ENCODE results near the gene WRNIP1. TPM values are rescaled to one million over a fixed set of nuclear protein-coding genes. Genes with fewer than 3 reads are reported as not detected.

WRNIP1 gene
- total and polyA plus RNA-seq, 10 of the 15 experiments (the other 5 are each of a cell fraction or from before 2014, with no cell fraction given) = 9.3 to 30.5 (median 24.3) TPM

DNA sequence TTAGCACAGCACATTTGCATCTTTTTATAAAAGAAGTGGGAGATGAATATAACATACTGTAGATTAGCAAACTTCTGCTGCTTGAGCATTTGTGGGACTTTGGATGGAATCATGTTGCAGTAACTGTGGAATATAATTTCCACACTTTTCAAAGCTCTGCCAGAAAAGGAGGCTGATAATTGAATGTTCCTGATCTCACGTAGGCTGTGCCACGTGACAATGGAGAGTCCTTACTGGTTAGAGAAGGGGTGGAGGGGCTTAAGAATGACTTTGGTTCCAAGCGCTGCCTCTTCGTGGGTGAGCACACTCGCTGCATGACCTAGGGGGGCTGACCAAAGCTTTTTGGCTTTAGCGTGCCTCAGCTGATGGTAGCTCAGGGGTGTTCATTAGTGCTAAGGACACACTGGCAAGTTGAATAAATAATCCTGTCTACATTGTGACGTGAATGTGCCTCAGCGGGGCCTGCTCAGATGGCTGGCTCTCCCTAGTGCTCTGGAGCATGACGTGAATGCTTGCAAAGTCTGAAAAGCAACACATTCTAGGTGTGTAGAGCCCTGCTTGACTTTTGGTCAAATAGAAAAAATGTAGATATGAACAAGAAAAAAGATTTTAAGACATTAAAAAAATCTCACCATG is 15.0 kb downstream of the WRNIP1 start:
- ChIA-PET RAD21 (ENCODE audit: unreplicated experiment) (interaction anchor here (1.3 kb wide), 1 partner anchor 12 kb away, joined by 3 read pairs; no protein-coding TSS in a partner anchor), SMC1A (ENCODE audit: uncharacterized antibody, unreplicated experiment) (interaction anchor here (0.6 to 2.6 kb wide), 2 partner anchors 11 to 1043 kb away, joined by 4 to 9 read pairs; no protein-coding TSS in a partner anchor), POLR2A (no interaction called here), CTCF (interaction anchor here (0.8 to 1.8 kb wide), 5 partner anchors 10 to 131 kb away, joined by 3 to 5 read pairs (median 4); partner anchors contain the start of gene WRNIP1)
- Histone ChIP-seq H4K20me1 (ENCODE audit: control insufficient read depth, insufficient read depth) (peaks cover 7% of the 10 kb centered on the region), H3K9me3 (replicated peaks; ENCODE audit: control insufficient read depth, insufficient read depth, low read length) (no peaks in the 10 kb centered on the region), H3K27ac (ENCODE audit: control insufficient read depth, insufficient read depth) (no peak overlapping the region), H3K4me2 (ENCODE audit: control insufficient read depth, insufficient read depth) (no peak overlapping the region), H3K9ac (ENCODE audit: control insufficient read depth, insufficient read depth, low read length) (no peak overlapping the region), H2AFZ (ENCODE audit: control insufficient read depth, low read depth, low read length) (no peak overlapping the region), H3K4me1 (ENCODE audit: control insufficient read depth, insufficient read depth, low read length) (no peaks in the 10 kb centered on the region), H3K4me3 (no peak overlapping the region), H3K27me3 (replicated peaks in 1 of 2; ENCODE audit: control insufficient read depth in 2 of 2, insufficient read depth in 2 of 2, low read length in 1 of 2) (no peaks in the 10 kb centered on the region), H3K79me2 (ENCODE audit: control insufficient read depth, insufficient read depth, low read length) (peaks cover 6% of the 10 kb centered on the region), H3K36me3 (ENCODE audit: control insufficient read depth in 2 of 2, insufficient read depth in 2 of 2, low read length in 1 of 2) (peaks cover 24 to 29% of the 10 kb centered on the region in 2 experiments)
- BruUV-seq (replicated peaks) = no TSS peak
- no peak for ATAC-seq
- in situ Hi-C loops (cut with MboI) = no loop called here
- intact Hi-C loops (cut with micrococcal nuclease; ENCODE audit: unreplicated experiment) = no loop called here
- no peak for FAIRE-seq
- 94% methylated on average over 9 of the region's 9 CpGs for WGBS (ENCODE audit: insufficient coverage, insufficient replicate concordance, low lambda C conversion rate, missing lambda C conversion rate)
- no peak for DNase-seq (ENCODE audit: low read depth, low spot score)
- TF ChIP-seq, protein P1, sequence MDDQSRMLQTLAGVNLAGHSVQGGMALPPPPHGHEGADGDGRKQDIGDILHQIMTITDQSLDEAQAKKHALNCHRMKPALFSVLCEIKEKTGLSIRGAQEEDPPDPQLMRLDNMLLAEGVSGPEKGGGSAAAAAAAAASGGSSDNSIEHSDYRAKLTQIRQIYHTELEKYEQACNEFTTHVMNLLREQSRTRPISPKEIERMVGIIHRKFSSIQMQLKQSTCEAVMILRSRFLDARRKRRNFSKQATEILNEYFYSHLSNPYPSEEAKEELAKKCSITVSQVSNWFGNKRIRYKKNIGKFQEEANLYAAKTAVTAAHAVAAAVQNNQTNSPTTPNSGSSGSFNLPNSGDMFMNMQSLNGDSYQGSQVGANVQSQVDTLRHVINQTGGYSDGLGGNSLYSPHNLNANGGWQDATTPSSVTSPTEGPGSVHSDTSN (IDR thresholded peaks at IDR 0.05; ENCODE audit: insufficient replicate concordance, low read depth, low read length) = no peak
- TF ChIP-seq, protein P2, sequence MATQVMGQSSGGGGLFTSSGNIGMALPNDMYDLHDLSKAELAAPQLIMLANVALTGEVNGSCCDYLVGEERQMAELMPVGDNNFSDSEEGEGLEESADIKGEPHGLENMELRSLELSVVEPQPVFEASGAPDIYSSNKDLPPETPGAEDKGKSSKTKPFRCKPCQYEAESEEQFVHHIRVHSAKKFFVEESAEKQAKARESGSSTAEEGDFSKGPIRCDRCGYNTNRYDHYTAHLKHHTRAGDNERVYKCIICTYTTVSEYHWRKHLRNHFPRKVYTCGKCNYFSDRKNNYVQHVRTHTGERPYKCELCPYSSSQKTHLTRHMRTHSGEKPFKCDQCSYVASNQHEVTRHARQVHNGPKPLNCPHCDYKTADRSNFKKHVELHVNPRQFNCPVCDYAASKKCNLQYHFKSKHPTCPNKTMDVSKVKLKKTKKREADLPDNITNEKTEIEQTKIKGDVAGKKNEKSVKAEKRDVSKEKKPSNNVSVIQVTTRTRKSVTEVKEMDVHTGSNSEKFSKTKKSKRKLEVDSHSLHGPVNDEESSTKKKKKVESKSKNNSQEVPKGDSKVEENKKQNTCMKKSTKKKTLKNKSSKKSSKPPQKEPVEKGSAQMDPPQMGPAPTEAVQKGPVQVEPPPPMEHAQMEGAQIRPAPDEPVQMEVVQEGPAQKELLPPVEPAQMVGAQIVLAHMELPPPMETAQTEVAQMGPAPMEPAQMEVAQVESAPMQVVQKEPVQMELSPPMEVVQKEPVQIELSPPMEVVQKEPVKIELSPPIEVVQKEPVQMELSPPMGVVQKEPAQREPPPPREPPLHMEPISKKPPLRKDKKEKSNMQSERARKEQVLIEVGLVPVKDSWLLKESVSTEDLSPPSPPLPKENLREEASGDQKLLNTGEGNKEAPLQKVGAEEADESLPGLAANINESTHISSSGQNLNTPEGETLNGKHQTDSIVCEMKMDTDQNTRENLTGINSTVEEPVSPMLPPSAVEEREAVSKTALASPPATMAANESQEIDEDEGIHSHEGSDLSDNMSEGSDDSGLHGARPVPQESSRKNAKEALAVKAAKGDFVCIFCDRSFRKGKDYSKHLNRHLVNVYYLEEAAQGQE (IDR thresholded peaks at IDR 0.05; ENCODE audit: low read depth, low read length) = no peak
- TF ChIP-seq KAT2A (conservative IDR thresholded peaks at IDR 0.05; ENCODE audit: control insufficient read depth, low read depth, low read length) (no peak), EZH2 (IDR thresholded peaks at IDR 0.05; ENCODE audit: borderline replicate concordance, control insufficient read depth, low read depth, low read length) (no peak), E2F8 (IDR thresholded peaks at IDR 0.05; ENCODE audit: low read depth, partially characterized antibody) (no peak), FOXM1 (IDR thresholded peaks at IDR 0.05; ENCODE audit: low read depth, low read length) (no peak), MTA3 (IDR thresholded peaks at IDR 0.05; ENCODE audit: borderline replicate concordance, low read length) (no peak), SP1 (IDR thresholded peaks at IDR 0.05; ENCODE audit: low read depth, low read length) (no peak)
- TF ChIP-seq, protein P3, sequence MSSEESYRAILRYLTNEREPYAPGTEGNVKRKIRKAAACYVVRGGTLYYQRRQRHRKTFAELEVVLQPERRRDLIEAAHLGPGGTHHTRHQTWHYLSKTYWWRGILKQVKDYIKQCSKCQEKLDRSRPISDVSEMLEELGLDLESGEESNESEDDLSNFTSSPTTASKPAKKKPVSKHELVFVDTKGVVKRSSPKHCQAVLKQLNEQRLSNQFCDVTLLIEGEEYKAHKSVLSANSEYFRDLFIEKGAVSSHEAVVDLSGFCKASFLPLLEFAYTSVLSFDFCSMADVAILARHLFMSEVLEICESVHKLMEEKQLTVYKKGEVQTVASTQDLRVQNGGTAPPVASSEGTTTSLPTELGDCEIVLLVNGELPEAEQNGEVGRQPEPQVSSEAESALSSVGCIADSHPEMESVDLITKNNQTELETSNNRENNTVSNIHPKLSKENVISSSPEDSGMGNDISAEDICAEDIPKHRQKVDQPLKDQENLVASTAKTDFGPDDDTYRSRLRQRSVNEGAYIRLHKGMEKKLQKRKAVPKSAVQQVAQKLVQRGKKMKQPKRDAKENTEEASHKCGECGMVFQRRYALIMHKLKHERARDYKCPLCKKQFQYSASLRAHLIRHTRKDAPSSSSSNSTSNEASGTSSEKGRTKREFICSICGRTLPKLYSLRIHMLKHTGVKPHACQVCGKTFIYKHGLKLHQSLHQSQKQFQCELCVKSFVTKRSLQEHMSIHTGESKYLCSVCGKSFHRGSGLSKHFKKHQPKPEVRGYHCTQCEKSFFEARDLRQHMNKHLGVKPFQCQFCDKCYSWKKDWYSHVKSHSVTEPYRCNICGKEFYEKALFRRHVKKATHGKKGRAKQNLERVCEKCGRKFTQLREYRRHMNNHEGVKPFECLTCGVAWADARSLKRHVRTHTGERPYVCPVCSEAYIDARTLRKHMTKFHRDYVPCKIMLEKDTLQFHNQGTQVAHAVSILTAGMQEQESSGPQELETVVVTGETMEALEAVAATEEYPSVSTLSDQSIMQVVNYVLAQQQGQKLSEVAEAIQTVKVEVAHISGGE (CRISPR knock-in tag; IDR thresholded peaks at IDR 0.05) = no peak

Measured in GM12878 (cell line).